Activated CD8-positive, alpha-beta memory T cell treated with anti-CD3 and anti-CD28 coated beads for 1 hour (primary cell): ENCODE data around the gene SH2D1A.
"Not testable (repeated sequence)": the region's sequence is repeated elsewhere in the genome, so short reads cannot be mapped to it uniquely, and the experiment has no call there.

Experiments
- DNase-seq, 2 donors: peaks; one replicate each; pipeline ENCODE4 v3.0.0-alpha.2; 2020; ENCODE audit warnings: low read depth in 1 of 2; ENCODE audit errors: extremely low read depth in 1 of 2

The SH2D1A gene

GRCh38 chrX:124348885-124349453 lies 2.6 kb downstream of the SH2D1A start:
- DNase-seq, result no peak

- DNase-seq, result no peak
Measured at GRCh38 chrX:124354648-124355047, 8.3 kb downstream of the SH2D1A start.

- DNase-seq, result no peak
Measured at GRCh38 chrX:124358800-124359383, 12.5 kb downstream of the SH2D1A start.

- no peak for DNase-seq
Measured at GRCh38 chrX:124362072-124362471, 15.7 kb downstream of the SH2D1A start.

GRCh38 chrX:124362761-124363160 lies 16.4 kb downstream of the SH2D1A start:
- DNase-seq, result no peak

GRCh38 chrX:124369722-124370121 lies 23.4 kb downstream of the SH2D1A start:
- no peak for DNase-seq

- DNase-seq, result no peak
Measured at GRCh38 chrX:124373348-124373747, 27.0 kb downstream of the SH2D1A start.

GRCh38 chrX:124378643-124379042 lies 32.3 kb downstream of the SH2D1A start:
- DNase-seq, result no peak

GRCh38 chrX:124383354-124383753 lies 37.0 kb downstream of the SH2D1A start:
- no peak for DNase-seq

- no peak for DNase-seq
Measured at GRCh38 chrX:124386401-124386800, 40.0 kb downstream of the SH2D1A start.

GRCh38 chrX:124388562-124388961 lies 42.2 kb downstream of the SH2D1A start:
- peak; percentile 13 to 22 for DNase-seq

- DNase-seq, result no peak
Measured at GRCh38 chrX:124392794-124393193, 46.4 kb downstream of the SH2D1A start.

GRCh38 chrX:124393238-124393637 lies 46.9 kb downstream of the SH2D1A start:
- DNase-seq, result no peak

- no peak for DNase-seq
Measured at GRCh38 chrX:124393659-124394058, 47.3 kb downstream of the SH2D1A start.

GRCh38 chrX:124395145-124395880 lies 49.0 kb downstream of the SH2D1A start:
- DNase-seq, result no peak

GRCh38 chrX:124401696-124402095 lies 55.3 kb downstream of the SH2D1A start:
- DNase-seq, result no peak

GRCh38 chrX:124405868-124406267 lies 59.5 kb downstream of the SH2D1A start:
- no peak for DNase-seq

- peak; percentile 13 to 17 for DNase-seq
Measured at GRCh38 chrX:124406294-124407014, 60.1 kb downstream of the SH2D1A start.

GRCh38 chrX:124407226-124407625 lies 60.9 kb downstream of the SH2D1A start:
- no peak for DNase-seq

- DNase-seq, result not testable (repeated sequence)
Measured at GRCh38 chrX:124408380-124408779, 62.0 kb downstream of the SH2D1A start.

- DNase-seq, result no peak
Measured at GRCh38 chrX:124413244-124413643, 66.9 kb downstream of the SH2D1A start.

- no peak for DNase-seq
Measured at GRCh38 chrX:124414281-124414680, 67.9 kb downstream of the SH2D1A start.
